Cardiac fibroblast (primary cell): Measurements from ENCODE around the gene TPSD1.

Experiments
- DNase-seq, 2 donors: peaks; one replicate each; pipeline versions ENCODE4 v3.0.0 to v3.0.0-alpha.2; 2010; ENCODE audit warnings: low read depth in 2 of 2
- H3K4me3 ChIP-seq, 2 donors: replicated peaks in 1 of 2; 1 replicate in 1 of 2; 2 replicates in 1 of 2; pipeline ENCODE4 v1.5.1; 2011; ENCODE audit warnings: low read depth in 2 of 2, low read length in 2 of 2, mild to moderate bottlenecking in 2 of 2, moderate library complexity in 1 of 2
- CTCF ChIP-seq: IDR thresholded peaks from one replicate; pipeline ENCODE4 v1.5.1; 2011; ENCODE audit warnings: low read depth, mild to moderate bottlenecking, low read length, inconsistent platforms

Gene TPSD1

DNA sequence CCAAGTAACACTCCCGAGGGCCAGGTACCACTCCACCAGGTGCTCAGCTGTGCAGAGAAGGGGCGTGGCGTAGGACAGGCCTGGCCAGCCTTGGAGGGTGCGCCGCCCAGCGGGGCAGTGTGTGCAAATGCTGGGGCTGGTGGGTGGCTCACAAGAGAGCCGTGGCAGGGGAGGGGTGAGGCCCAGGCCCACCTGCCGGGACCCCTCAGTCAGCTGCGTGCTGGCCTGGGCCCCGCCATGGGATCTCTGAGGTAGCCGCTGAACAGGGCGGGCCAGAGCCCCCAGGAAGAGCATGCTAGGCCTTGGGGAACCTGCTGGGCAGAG is 39.6 kb upstream of the TPSD1 start:
- DNase-seq = no peak
- no peak for TF ChIP-seq CTCF
- H3K4me3 ChIP-seq = no peak overlapping the region

- H3K4me3 ChIP-seq = no peak overlapping the region
- DNase-seq = no peak
- TF ChIP-seq CTCF = no peak
These were observed 39.0 kb upstream of the TPSD1 start for GRCh38 chr16:1216681-1217400.

- no peak overlapping the region for H3K4me3 ChIP-seq
- no peak for TF ChIP-seq CTCF
- DNase-seq = no peak
These were observed 38.3 kb upstream of the TPSD1 start for GRCh38 chr16:1217526-1217925.

DNA sequence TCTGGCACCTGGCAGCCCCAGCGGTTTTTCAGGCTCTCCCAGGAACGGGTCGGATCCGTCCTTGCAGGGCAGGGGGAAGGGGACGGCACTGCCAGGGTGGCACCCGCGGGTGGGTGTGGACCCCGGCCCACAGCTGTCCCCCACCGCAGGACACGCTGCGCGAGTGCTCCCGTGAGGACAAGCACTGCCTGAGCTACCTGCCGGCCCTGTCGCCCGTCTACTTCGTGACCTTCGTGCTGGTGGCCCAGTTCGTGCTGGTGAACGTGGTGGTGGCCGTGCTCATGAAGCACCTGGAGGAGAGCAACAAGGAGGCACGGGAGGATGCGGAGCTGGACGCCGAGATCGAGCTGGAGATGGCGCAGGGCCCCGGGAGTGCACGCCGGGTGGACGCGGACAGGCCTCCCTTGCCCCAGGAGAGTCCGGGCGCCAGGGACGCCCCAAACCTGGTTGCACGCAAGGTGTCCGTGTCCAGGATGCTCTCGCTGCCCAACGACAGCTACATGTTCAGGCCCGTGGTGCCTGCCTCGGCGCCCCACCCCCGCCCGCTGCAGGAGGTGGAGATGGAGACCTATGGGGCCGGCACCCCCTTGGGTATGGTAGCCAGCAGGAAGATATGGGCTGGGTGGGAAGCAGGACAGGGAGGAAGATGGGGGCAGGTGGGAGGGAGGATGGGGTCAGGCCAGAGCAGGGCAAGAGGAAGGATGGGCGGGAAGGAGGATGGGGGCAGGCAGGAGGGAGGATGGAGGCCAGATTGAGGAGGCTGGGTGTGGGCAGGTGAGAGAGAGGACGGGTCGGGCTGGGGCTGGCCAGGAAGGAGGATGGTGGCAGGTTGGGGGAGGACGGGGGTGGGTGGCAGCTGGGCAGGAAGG is 37.6 kb upstream of the TPSD1 start:
- DNase-seq = no peak
- TF ChIP-seq CTCF = no peak
- H3K4me3 ChIP-seq = no peak overlapping the region

- no peak overlapping the region for H3K4me3 ChIP-seq
- no peak for TF ChIP-seq CTCF
- no peak for DNase-seq
These were observed 36.8 kb upstream of the TPSD1 start for GRCh38 chr16:1218930-1219611.

DNA sequence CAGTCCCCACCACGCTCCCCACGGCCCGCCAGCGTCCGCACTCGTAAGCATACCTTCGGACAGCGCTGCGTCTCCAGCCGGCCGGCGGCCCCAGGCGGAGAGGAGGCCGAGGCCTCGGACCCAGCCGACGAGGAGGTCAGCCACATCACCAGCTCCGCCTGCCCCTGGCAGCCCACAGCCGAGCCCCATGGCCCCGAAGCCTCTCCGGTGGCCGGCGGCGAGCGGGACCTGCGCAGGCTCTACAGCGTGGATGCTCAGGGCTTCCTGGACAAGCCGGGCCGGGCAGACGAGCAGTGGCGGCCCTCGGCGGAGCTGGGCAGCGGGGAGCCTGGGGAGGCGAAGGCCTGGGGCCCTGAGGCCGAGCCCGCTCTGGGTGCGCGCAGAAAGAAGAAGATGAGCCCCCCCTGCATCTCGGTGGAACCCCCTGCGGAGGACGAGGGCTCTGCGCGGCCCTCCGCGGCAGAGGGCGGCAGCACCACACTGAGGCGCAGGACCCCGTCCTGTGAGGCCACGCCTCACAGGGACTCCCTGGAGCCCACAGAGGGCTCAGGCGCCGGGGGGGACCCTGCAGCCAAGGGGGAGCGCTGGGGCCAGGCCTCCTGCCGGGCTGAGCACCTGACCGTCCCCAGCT is 35.7 kb upstream of the TPSD1 start:
- TF ChIP-seq CTCF = no peak
- no peak overlapping the region for H3K4me3 ChIP-seq
- no peak for DNase-seq
